ENCODE data around the gene IQSEC2. TPM values are rescaled to one million over a fixed set of nuclear protein-coding genes. Genes with fewer than 3 reads are reported as not detected.
A peak's percentile ranks its signal among the peaks of the same experiment; 100 is the strongest.

Gene IQSEC2
- total and polyA plus RNA-seq, 9 of the 15 experiments (the other 6 are each of a cell fraction or from before 2014, with no cell fraction given), result 2.7 to 41.8 (median 20.1) TPM

DNA sequence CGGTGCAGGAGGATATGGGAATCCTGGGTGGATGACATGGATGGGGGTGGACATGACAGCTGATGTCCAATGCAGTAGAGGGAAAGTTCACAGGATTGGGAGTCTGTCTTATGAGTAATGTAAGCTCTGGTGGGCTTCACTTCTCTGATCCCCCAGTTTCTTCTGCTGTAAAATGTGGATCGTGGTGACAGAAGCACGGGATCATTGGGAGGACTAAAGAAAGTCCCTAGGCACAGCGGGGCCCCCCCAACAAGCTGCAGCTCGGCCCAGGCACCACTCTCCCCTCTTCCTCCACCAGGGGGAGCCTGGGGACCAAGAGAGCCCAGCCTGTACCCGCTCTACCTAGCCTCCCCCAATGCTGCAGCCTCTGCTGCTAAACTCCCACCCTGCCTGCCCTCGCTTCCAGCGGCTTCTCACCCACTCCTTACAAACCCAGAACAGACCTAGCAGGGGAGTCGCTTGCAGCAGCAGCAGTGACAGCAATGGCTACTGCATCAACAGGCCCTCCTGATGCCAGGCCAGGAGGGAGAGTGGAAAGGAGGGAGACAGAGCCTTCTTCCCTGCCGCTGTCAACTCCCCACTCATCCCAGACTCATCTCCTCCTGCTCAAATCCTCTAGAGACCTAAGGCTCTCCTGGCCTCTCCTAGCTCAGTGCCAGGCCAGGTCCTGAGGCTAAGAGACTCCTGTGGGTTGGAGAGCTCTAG lies 36.1 kb upstream of the IQSEC2 start (continued):
- TF ChIP-seq, protein P1, sequence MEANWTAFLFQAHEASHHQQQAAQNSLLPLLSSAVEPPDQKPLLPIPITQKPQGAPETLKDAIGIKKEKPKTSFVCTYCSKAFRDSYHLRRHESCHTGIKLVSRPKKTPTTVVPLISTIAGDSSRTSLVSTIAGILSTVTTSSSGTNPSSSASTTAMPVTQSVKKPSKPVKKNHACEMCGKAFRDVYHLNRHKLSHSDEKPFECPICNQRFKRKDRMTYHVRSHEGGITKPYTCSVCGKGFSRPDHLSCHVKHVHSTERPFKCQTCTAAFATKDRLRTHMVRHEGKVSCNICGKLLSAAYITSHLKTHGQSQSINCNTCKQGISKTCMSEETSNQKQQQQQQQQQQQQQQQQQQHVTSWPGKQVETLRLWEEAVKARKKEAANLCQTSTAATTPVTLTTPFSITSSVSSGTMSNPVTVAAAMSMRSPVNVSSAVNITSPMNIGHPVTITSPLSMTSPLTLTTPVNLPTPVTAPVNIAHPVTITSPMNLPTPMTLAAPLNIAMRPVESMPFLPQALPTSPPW (CRISPR knock-in tag; IDR thresholded peaks at IDR 0.05), result peak; percentile 52
- peak; percentile 64; the same call in 1 of the 2 replicates for TF ChIP-seq STAG1 (CRISPR knock-in tag; IDR thresholded peaks at IDR 0.05; ENCODE audit: borderline replicate concordance)
- TF ChIP-seq CXXC5 (CRISPR knock-in tag; IDR thresholded peaks at IDR 0.05), result no peak
- no peak for TF ChIP-seq CCAR2 (IDR thresholded peaks at IDR 0.05; ENCODE audit: low read depth, low read length)

DNA sequence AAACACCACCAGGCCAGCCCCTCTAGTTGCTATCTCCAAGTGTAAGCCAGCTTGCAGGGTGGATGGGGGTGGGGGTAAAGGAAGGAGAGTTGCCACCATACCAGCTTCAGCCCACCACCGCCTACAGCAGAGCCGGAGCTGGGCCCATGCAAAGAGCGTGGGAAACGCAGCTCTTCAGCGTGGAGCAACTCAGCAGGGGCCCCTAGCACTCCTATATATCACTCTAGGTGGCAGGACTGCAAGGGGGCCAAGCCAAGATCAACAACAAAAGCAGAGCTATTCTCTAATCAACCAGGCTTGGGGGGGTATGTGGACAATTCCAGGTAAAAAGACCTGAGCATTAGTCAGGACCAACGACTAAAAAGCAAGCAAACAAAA lies 35.5 kb upstream of the IQSEC2 start:
- peaks cover 6% of the 10 kb centered on the region for H4K20me1 ChIP-seq (replicated peaks; ENCODE audit: control insufficient read depth, insufficient read depth, low read length)
- TF ChIP-seq, protein P2, sequence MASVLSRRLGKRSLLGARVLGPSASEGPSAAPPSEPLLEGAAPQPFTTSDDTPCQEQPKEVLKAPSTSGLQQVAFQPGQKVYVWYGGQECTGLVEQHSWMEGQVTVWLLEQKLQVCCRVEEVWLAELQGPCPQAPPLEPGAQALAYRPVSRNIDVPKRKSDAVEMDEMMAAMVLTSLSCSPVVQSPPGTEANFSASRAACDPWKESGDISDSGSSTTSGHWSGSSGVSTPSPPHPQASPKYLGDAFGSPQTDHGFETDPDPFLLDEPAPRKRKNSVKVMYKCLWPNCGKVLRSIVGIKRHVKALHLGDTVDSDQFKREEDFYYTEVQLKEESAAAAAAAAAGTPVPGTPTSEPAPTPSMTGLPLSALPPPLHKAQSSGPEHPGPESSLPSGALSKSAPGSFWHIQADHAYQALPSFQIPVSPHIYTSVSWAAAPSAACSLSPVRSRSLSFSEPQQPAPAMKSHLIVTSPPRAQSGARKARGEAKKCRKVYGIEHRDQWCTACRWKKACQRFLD (CRISPR knock-in tag; IDR thresholded peaks at IDR 0.05), result no peak
- TF ChIP-seq, protein P3, sequence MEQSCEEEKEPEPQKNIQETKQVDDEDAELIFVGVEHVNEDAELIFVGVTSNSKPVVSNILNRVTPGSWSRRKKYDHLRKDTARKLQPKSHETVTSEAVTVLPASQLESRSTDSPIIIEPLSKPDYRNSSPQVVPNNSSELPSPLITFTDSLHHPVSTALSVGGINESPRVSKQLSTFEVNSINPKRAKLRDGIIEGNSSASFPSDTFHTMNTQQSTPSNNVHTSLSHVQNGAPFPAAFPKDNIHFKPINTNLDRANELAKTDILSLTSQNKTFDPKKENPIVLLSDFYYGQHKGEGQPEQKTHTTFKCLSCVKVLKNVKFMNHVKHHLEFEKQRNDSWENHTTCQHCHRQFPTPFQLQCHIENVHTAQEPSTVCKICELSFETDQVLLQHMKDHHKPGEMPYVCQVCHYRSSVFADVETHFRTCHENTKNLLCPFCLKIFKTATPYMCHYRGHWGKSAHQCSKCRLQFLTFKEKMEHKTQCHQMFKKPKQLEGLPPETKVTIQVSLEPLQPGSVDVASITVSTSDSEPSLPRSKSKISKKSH (CRISPR knock-in tag; IDR thresholded peaks at IDR 0.05), result no peak
- no peak for TF ChIP-seq EHMT2 (IDR thresholded peaks at IDR 0.05)
- TF ChIP-seq ZBTB1 (CRISPR knock-in tag; IDR thresholded peaks at IDR 0.05; ENCODE audit: borderline replicate concordance, low read depth), result no peak
- no peak for TF ChIP-seq CHD4 (IDR thresholded peaks at IDR 0.05; ENCODE audit: insufficient read depth, insufficient replicate concordance, low read depth, low read length, poor library complexity, severe bottlenecking)
- TF ChIP-seq HNRNPUL1 (IDR thresholded peaks at IDR 0.05; ENCODE audit: low read length), result no peak
- no peak for TF ChIP-seq SAFB2 (IDR thresholded peaks at IDR 0.05; ENCODE audit: borderline replicate concordance, low read depth, low read length, severe bottlenecking)
- TF ChIP-seq ZNF785 (CRISPR knock-in tag; IDR thresholded peaks at IDR 0.05), result no peak
- peaks cover 18 to 32% of the 10 kb centered on the region in 2 experiments; a peak in 4 of 5 replicates for H3K27me3 ChIP-seq (ENCODE audit: control insufficient read depth in 2 of 2, insufficient read depth in 2 of 2, low read length in 2 of 2)
- no peak overlapping the region for H3K4me2 ChIP-seq (ENCODE audit: insufficient read depth, low read length)
- FAIRE-seq (no peak), ATAC-seq (no peak), DNase-seq (ENCODE audit: extremely low read depth in 1 of 4, low spot score in 3 of 4) (no peak)
- POLR2A ChIA-PET, result interaction anchor here (0.6 to 0.7 kb wide), 2 partner anchors 100 to 255 kb away, joined by 3 to 4 read pairs; no protein-coding TSS in a partner anchor
- 20% methylated on average over 6 of the region's 6 CpGs for WGBS (ENCODE audit: insufficient coverage, low coverage, missing lambda C conversion rate)
- H3K9me3 ChIP-seq (replicated peaks; ENCODE audit: control insufficient read depth, insufficient read depth, low read depth, low read length), result no peaks in the 10 kb centered on the region
- H3K4me1 ChIP-seq (replicated peaks in 1 of 2; ENCODE audit: control insufficient read depth in 2 of 2, insufficient read depth in 2 of 2, low read length in 2 of 2), result peaks cover 15 to 43% of the 10 kb centered on the region in 2 experiments; a peak in 4 of 5 replicates
- H3K79me2 ChIP-seq (ENCODE audit: control insufficient read depth, insufficient read depth, low read length), result no peaks in the 10 kb centered on the region
- no peak overlapping the region for H3K27ac ChIP-seq (ENCODE audit: extremely low read depth, low read depth, low read length)
- no TSS peak for BruUV-seq (replicated peaks)
- intact Hi-C loops (cut with micrococcal nuclease) (loop anchor here (1.0 to 10.0 kb wide), 5 partner anchors 55 to 518 kb away; no protein-coding TSS in a partner anchor), in situ Hi-C loops (cut with MboI) (loop anchor here (5.0 kb wide), 1 partner anchor 130 kb away; no protein-coding TSS in a partner anchor)
- CTCF ChIA-PET (ENCODE audit: low intra/inter-chr PET ratio), result interaction anchor here (0.6 to 1.5 kb wide), 5 partner anchors 117 to 131 kb away, joined by 3 to 8 read pairs (median 4); partner anchors contain the start of gene HSD17B10
- 0 out of 4 replicates have a peak overlapping the region, but pooled peaks of 1 of the 2 experiments have one; percentile 64 for H3K9ac ChIP-seq (ENCODE audit: insufficient read depth in 1 of 2, low read depth in 2 of 2, low read length in 2 of 2)
- no peak overlapping the region for H2AFZ ChIP-seq (ENCODE audit: low read depth, low read length)
- no peak overlapping the region for H3K4me3 ChIP-seq
- H3K36me3 ChIP-seq (ENCODE audit: control insufficient read depth, insufficient read depth, low read length), result no peaks in the 10 kb centered on the region
- H3K9me1 ChIP-seq (ENCODE audit: control insufficient read depth, insufficient read depth, low read length), result no peaks in the 10 kb centered on the region

All from K562 (cell line).